ENCODE measurements around the gene SLC66A3. TPM values are rescaled to one million over a fixed set of nuclear protein-coding genes. Genes with fewer than 3 reads are reported as not detected.

The SLC66A3 gene
- total and polyA plus RNA-seq, 5 donors from 2014 or later: 26.9 to 93.1 (median 75.9) TPM

- H3K36me3 Mint-ChIP-seq: peaks cover 23% of the 10 kb centered on the region
- no peaks in the 10 kb centered on the region for H3K27me3 Mint-ChIP-seq
- no peaks in the 10 kb centered on the region for H3K9me3 ChIP-seq (ENCODE audit: control insufficient read depth in 2 of 2, low read length in 2 of 2)
- H3K27ac ChIP-seq (ENCODE audit: insufficient read depth, low read length, poor library complexity, severe bottlenecking): no peak overlapping the region
- H3K4me1 Mint-ChIP-seq: peaks cover 0 to 4% (median 0%) of the 10 kb centered on the region in 4 donors
- H3K36me3 ChIP-seq (ENCODE audit: control insufficient read depth, insufficient read depth, low read length): peaks cover 27% of the 10 kb centered on the region
- no peak for DNase-seq
- no peak overlapping the region for H3K4me3 ChIP-seq (ENCODE audit: low read depth, low read length)
- H3K27me3 ChIP-seq (ENCODE audit: control insufficient read depth, insufficient read depth, low read length): no peaks in the 10 kb centered on the region
- no peaks in the 10 kb centered on the region for H3K4me1 ChIP-seq (ENCODE audit: control insufficient read depth, insufficient read depth, low read length, poor library complexity, severe bottlenecking)
- H3K27ac Mint-ChIP-seq: no peak overlapping the region
- H3K4me3 Mint-ChIP-seq: no peak overlapping the region
- H3K9me3 Mint-ChIP-seq: no peaks in the 10 kb centered on the region
- ATAC-seq (ENCODE audit: low read depth in 2 of 2): no peak
Observed at GRCh38 chr2:11182951-11183350, 27.7 kb downstream of the SLC66A3 start.

GRCh38 chr2:11186145-11186544 is 30.9 kb downstream of the SLC66A3 start:
- no peaks in the 10 kb centered on the region for H3K27me3 Mint-ChIP-seq
- peaks cover 0 to 4% (median 0%) of the 10 kb centered on the region in 4 donors for H3K4me1 Mint-ChIP-seq
- H3K36me3 Mint-ChIP-seq: peaks cover 34% of the 10 kb centered on the region
- Histone ChIP-seq H3K4me3 (ENCODE audit: low read depth, low read length) (no peak overlapping the region), H3K9me3 (ENCODE audit: control insufficient read depth in 2 of 2, low read length in 2 of 2) (no peaks in the 10 kb centered on the region), H3K27ac (ENCODE audit: insufficient read depth, low read length, poor library complexity, severe bottlenecking) (no peak overlapping the region), H3K27me3 (ENCODE audit: control insufficient read depth, insufficient read depth, low read length) (no peaks in the 10 kb centered on the region), H3K36me3 (ENCODE audit: control insufficient read depth, insufficient read depth, low read length) (peaks cover 21% of the 10 kb centered on the region), H3K4me1 (ENCODE audit: control insufficient read depth, insufficient read depth, low read length, poor library complexity, severe bottlenecking) (no peaks in the 10 kb centered on the region)
- H3K4me3 Mint-ChIP-seq: no peak overlapping the region
- no peaks in the 10 kb centered on the region for H3K9me3 Mint-ChIP-seq
- DNase-seq (no peak), ATAC-seq (ENCODE audit: low read depth in 2 of 2) (no peak)
- no peak overlapping the region for H3K27ac Mint-ChIP-seq

DNA sequence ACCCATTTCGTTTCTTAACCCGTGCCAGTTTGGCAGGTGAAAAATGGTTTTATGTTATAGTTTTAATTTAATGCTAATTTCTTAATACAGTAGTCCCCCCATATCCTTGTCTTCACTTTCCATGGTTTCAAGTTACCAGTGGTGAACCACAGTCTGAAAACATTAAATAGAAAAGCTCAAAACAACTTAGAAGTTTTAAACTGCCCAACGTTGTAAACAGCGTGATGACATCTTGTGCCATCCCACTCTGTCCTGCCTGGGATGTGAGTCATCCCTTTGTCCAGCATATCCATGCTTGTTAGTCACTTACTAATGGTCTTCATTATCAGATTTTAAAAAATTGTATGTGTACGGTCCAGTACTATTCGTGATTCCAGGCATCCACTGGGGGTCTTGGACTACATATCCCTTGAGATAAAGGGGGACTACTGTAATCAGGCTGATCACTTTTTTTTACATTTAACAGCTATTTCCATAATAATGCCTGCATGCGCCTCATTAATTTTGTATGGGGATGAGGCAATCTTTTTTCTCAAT is 31.9 kb downstream of the SLC66A3 start:
- no peaks in the 10 kb centered on the region for H3K9me3 Mint-ChIP-seq
- Histone ChIP-seq H3K4me3 (ENCODE audit: low read depth, low read length) (no peak overlapping the region), H3K4me1 (ENCODE audit: control insufficient read depth, insufficient read depth, low read length, poor library complexity, severe bottlenecking) (no peaks in the 10 kb centered on the region), H3K27me3 (ENCODE audit: control insufficient read depth, insufficient read depth, low read length) (no peaks in the 10 kb centered on the region), H3K9me3 (ENCODE audit: control insufficient read depth in 2 of 2, low read length in 2 of 2) (no peaks in the 10 kb centered on the region), H3K27ac (ENCODE audit: insufficient read depth, low read length, poor library complexity, severe bottlenecking) (no peak overlapping the region), H3K36me3 (ENCODE audit: control insufficient read depth, insufficient read depth, low read length) (peaks cover 24% of the 10 kb centered on the region)
- no peaks in the 10 kb centered on the region for H3K27me3 Mint-ChIP-seq
- DNase-seq: no peak
- peaks cover 37% of the 10 kb centered on the region for H3K36me3 Mint-ChIP-seq
- ATAC-seq (ENCODE audit: low read depth in 2 of 2): no peak
- H3K27ac Mint-ChIP-seq: no peak overlapping the region
- peaks cover 0 to 4% (median 0%) of the 10 kb centered on the region in 4 donors for H3K4me1 Mint-ChIP-seq
- no peak overlapping the region for H3K4me3 Mint-ChIP-seq

DNA sequence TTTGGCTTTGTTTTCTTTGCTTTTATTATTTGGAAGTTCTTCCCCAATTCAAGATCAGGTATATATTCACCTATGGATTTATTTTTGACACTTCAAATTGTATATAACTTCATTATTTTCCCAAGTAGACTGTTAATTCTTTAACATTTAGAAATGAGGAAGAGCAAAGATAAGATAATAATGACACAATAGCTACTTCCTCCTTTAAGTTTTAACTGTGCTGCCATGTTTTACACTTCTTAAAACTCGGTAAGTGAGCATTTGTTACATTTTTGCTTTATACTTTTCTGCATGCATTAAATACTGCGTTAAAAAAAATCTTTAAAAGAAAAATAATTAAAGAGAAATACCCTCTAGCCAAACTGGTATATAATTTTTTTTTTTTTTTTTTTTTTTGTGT is 32.5 kb downstream of the SLC66A3 start:
- H3K9me3 Mint-ChIP-seq: no peaks in the 10 kb centered on the region
- no peaks in the 10 kb centered on the region for H3K9me3 ChIP-seq (ENCODE audit: control insufficient read depth in 2 of 2, low read length in 2 of 2)
- H3K27ac Mint-ChIP-seq: peak overlapping the region in 1 of 3 donors; percentile 56
- H3K36me3 ChIP-seq (ENCODE audit: control insufficient read depth, insufficient read depth, low read length): peaks cover 29% of the 10 kb centered on the region
- H3K27ac ChIP-seq (ENCODE audit: insufficient read depth, low read length, poor library complexity, severe bottlenecking): no peak overlapping the region
- no peak overlapping the region for H3K4me3 Mint-ChIP-seq
- no peak for ATAC-seq (ENCODE audit: low read depth in 2 of 2)
- H3K36me3 Mint-ChIP-seq: peaks cover 37% of the 10 kb centered on the region
- DNase-seq: no peak
- H3K27me3 Mint-ChIP-seq: no peaks in the 10 kb centered on the region
- no peaks in the 10 kb centered on the region for H3K27me3 ChIP-seq (ENCODE audit: control insufficient read depth, insufficient read depth, low read length)
- no peaks in the 10 kb centered on the region for H3K4me1 ChIP-seq (ENCODE audit: control insufficient read depth, insufficient read depth, low read length, poor library complexity, severe bottlenecking)
- peaks cover 0 to 4% (median 0%) of the 10 kb centered on the region in 4 donors for H3K4me1 Mint-ChIP-seq
- H3K4me3 ChIP-seq (ENCODE audit: low read depth, low read length): no peak overlapping the region

DNA sequence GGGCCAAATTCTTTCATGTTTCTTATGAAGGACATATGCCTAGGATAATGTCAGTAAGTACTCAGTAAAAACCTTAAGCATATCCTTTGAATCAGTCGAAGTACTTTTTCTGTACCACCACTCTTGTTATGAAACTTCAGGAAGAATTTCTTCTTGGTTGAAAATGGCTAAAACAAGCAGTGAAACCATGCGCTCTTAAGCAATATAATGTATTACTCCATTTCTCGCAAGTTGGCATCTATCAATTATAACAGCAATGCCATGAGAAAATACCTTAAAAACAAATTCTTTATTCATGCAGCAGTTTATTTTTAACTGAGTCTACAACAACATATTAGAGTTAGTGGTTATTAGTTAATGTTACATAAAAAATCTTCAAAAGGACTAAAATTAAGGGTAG is 41.0 kb downstream of the SLC66A3 start:
- Mint-ChIP-seq H3K27me3 (no peaks in the 10 kb centered on the region), H3K36me3 (peaks cover 21% of the 10 kb centered on the region), H3K27ac (no peak overlapping the region), H3K9me3 (no peaks in the 10 kb centered on the region), H3K4me1 (peaks cover 0 to 4% (median 0%) of the 10 kb centered on the region in 4 donors), H3K4me3 (no peak overlapping the region)
- no peak overlapping the region for H3K4me3 ChIP-seq (ENCODE audit: low read depth, low read length)
- no peaks in the 10 kb centered on the region for H3K4me1 ChIP-seq (ENCODE audit: control insufficient read depth, insufficient read depth, low read length, poor library complexity, severe bottlenecking)
- H3K27me3 ChIP-seq (ENCODE audit: control insufficient read depth, insufficient read depth, low read length): no peaks in the 10 kb centered on the region
- no peaks in the 10 kb centered on the region for H3K9me3 ChIP-seq (ENCODE audit: control insufficient read depth in 2 of 2, low read length in 2 of 2)
- ATAC-seq (ENCODE audit: low read depth in 2 of 2) (no peak), DNase-seq (no peak)
- H3K36me3 ChIP-seq (ENCODE audit: control insufficient read depth, insufficient read depth, low read length): peaks cover 80% of the 10 kb centered on the region
- H3K27ac ChIP-seq (ENCODE audit: insufficient read depth, low read length, poor library complexity, severe bottlenecking): no peak overlapping the region

GRCh38 chr2:11200651-11201050 is 45.4 kb downstream of the SLC66A3 start:
- Mint-ChIP-seq H3K4me1 (peaks cover 7 to 16% (median 9%) of the 10 kb centered on the region in 4 donors), H3K9me3 (no peaks in the 10 kb centered on the region), H3K27ac (no peak overlapping the region), H3K4me3 (no peak overlapping the region), H3K36me3 (peaks cover 33% of the 10 kb centered on the region), H3K27me3 (no peaks in the 10 kb centered on the region)
- H3K27me3 ChIP-seq (ENCODE audit: control insufficient read depth, insufficient read depth, low read length): no peaks in the 10 kb centered on the region
- H3K36me3 ChIP-seq (ENCODE audit: control insufficient read depth, insufficient read depth, low read length): peaks cover 70% of the 10 kb centered on the region
- DNase-seq: no peak
- no peaks in the 10 kb centered on the region for H3K4me1 ChIP-seq (ENCODE audit: control insufficient read depth, insufficient read depth, low read length, poor library complexity, severe bottlenecking)
- no peaks in the 10 kb centered on the region for H3K9me3 ChIP-seq (ENCODE audit: control insufficient read depth in 2 of 2, low read length in 2 of 2)
- H3K4me3 ChIP-seq (ENCODE audit: low read depth, low read length): no peak overlapping the region
- H3K27ac ChIP-seq (ENCODE audit: insufficient read depth, low read length, poor library complexity, severe bottlenecking): no peak overlapping the region
- ATAC-seq (ENCODE audit: low read depth in 2 of 2): no peak

DNA sequence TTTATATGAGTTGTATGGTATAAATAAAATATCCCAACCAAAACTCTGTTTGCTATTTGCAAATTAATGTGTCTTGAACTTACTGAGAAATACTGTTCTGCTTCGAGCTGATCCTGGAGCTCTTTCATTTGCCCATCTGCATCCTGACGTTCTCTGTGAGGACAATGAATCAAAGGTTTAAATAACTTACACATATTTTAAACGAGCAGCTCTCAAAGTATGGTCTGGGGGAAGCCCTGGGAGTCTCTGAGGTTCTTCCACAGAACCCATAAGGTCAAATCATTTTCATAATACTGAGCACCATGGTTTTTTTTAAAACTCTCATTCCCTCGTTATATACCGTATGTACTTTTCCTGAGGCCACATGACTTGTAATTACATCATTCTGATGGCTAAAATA is 46.7 kb downstream of the SLC66A3 start:
- ATAC-seq (ENCODE audit: low read depth in 2 of 2): no peak
- H3K4me3 Mint-ChIP-seq: no peak overlapping the region

DNA sequence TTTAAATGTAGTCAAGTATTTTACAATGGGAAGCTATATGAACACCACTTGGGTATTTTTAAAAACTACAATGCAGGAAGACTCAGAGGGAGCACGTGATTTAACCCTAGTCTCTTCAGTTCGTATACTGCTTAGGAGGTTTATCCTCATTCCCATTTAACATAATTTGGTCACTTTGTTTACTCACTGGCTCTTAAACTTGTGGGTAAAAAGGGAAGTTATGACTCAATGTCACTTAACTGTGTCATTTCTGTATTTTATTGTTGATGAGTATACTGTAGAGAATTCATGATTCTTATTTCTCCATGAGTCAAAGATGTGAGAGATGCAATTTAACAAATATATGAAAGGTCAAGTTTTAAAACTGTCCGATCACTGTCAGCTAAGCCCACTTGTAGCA is 48.2 kb downstream of the SLC66A3 start:
- peak overlapping the region in 2 of 3 donors; percentile 3 to 15 for H3K27ac Mint-ChIP-seq
- ATAC-seq (ENCODE audit: low read depth in 2 of 2) (peak; percentile 12 to 18), DNase-seq (peak in 1 of 3 donors; percentile 3)
- H3K36me3 ChIP-seq (ENCODE audit: control insufficient read depth, insufficient read depth, low read length): peaks cover 52% of the 10 kb centered on the region
- H3K4me1 Mint-ChIP-seq: peaks cover 7 to 12% (median 9%) of the 10 kb centered on the region in 4 donors
- H3K4me3 ChIP-seq (ENCODE audit: low read depth, low read length): no peak overlapping the region
- H3K9me3 Mint-ChIP-seq: no peaks in the 10 kb centered on the region
- no peak overlapping the region for H3K4me3 Mint-ChIP-seq
- H3K9me3 ChIP-seq (ENCODE audit: control insufficient read depth in 2 of 2, low read length in 2 of 2): no peaks in the 10 kb centered on the region
- H3K4me1 ChIP-seq (ENCODE audit: control insufficient read depth, insufficient read depth, low read length, poor library complexity, severe bottlenecking): no peaks in the 10 kb centered on the region
- H3K27me3 ChIP-seq (ENCODE audit: control insufficient read depth, insufficient read depth, low read length): no peaks in the 10 kb centered on the region
- no peaks in the 10 kb centered on the region for H3K27me3 Mint-ChIP-seq
- H3K36me3 Mint-ChIP-seq: peaks cover 33% of the 10 kb centered on the region
- H3K27ac ChIP-seq (ENCODE audit: insufficient read depth, low read length, poor library complexity, severe bottlenecking): no peak overlapping the region

More for the DNA sequence above, 46.7 kb downstream of the SLC66A3 start:
- Histone ChIP-seq H3K27ac (ENCODE audit: insufficient read depth, low read length, poor library complexity, severe bottlenecking) (no peak overlapping the region), H3K36me3 (ENCODE audit: control insufficient read depth, insufficient read depth, low read length) (peaks cover 59% of the 10 kb centered on the region), H3K4me1 (ENCODE audit: control insufficient read depth, insufficient read depth, low read length, poor library complexity, severe bottlenecking) (no peaks in the 10 kb centered on the region), H3K9me3 (ENCODE audit: control insufficient read depth in 2 of 2, low read length in 2 of 2) (no peaks in the 10 kb centered on the region), H3K27me3 (ENCODE audit: control insufficient read depth, insufficient read depth, low read length) (no peaks in the 10 kb centered on the region), H3K4me3 (ENCODE audit: low read depth, low read length) (no peak overlapping the region)
- Mint-ChIP-seq H3K9me3 (no peaks in the 10 kb centered on the region), H3K36me3 (peaks cover 33% of the 10 kb centered on the region), H3K4me1 (peaks cover 7 to 12% (median 9%) of the 10 kb centered on the region in 4 donors), H3K27me3 (no peaks in the 10 kb centered on the region), H3K27ac (peak overlapping the region in 1 of 3 donors; percentile 6)
- DNase-seq: no peak

All from CD4-positive, CD25-positive, alpha-beta regulatory T cell (primary cell).